Measurements from ENCODE around the gene SH3PXD2A.

- TF ChIP-seq CTCF (IDR thresholded peaks at IDR 0.05) (no peak), POLR2A (IDR thresholded peaks at IDR 0.05) (no peak), EP300 (IDR thresholded peaks at IDR 0.05) (no peak)
Measured at GRCh38 chr10:103839872-103840739, 15.3 kb downstream of the SH3PXD2A start.
